ENCODE data around the gene TNFRSF8. TPM values are rescaled to one million over a fixed set of nuclear protein-coding genes. Genes with fewer than 3 reads are reported as not detected.

The TNFRSF8 gene
- total RNA-seq, 2 experiments from 2014 or later: 6.0 to 6.5 TPM

GRCh38 chr1:12085643-12086260 lies 22.6 kb downstream of the TNFRSF8 start:
- H3K36me3 Mint-ChIP-seq (ENCODE audit: low read depth): peaks cover 45% of the 10 kb centered on the region
- H3K4me3 Mint-ChIP-seq: no peak overlapping the region
- peaks cover 34% of the 10 kb centered on the region for H3K9me3 Mint-ChIP-seq
- no peaks in the 10 kb centered on the region for H3K27me3 Mint-ChIP-seq
- ChIA-PET CTCF (interaction anchor here (1.3 kb wide), 1 partner anchor 17 kb away, joined by 5 read pairs; no protein-coding TSS in a partner anchor), POLR2A (no interaction called here)
- no peak overlapping the region for H3K27ac Mint-ChIP-seq
- peaks cover 68% of the 10 kb centered on the region for H3K4me1 Mint-ChIP-seq
- no peak for DNase-seq

- POLR2A ChIA-PET: interaction anchor here (0.8 to 1.0 kb wide), 3 partner anchors 8 to 180 kb away, joined by 4 read pairs; partner anchors contain the start of gene MIIP
- CTCF ChIA-PET: interaction anchor here (0.5 to 2.8 kb wide), 11 partner anchors 8 to 849 kb away, joined by 3 to 15 read pairs (median 5); partner anchors contain the start of gene TNFRSF8
- Mint-ChIP-seq H3K27me3 (no peaks in the 10 kb centered on the region), H3K9me3 (peaks cover 30% of the 10 kb centered on the region), H3K4me1 (peaks cover 54% of the 10 kb centered on the region), H3K4me3 (peak overlapping the region; percentile 56), H3K36me3 (ENCODE audit: low read depth) (peaks cover 37% of the 10 kb centered on the region), H3K27ac (peak overlapping the region; percentile 90)
- DNase-seq: peak; percentile 68
Observed at GRCh38 chr1:12087797-12088314, 24.8 kb downstream of the TNFRSF8 start.

GRCh38 chr1:12088607-12089006 lies 25.5 kb downstream of the TNFRSF8 start:
- DNase-seq: peak; percentile 70
- ChIA-PET CTCF (interaction anchor here (0.9 to 2.8 kb wide), 9 partner anchors 8 to 25 kb away, joined by 3 to 15 read pairs (median 5); partner anchors contain the start of gene TNFRSF8), POLR2A (interaction anchor here (0.6 to 1.0 kb wide), 4 partner anchors 9 to 180 kb away, joined by 3 to 4 read pairs (median 4); partner anchors contain the start of gene MIIP)
- no peaks in the 10 kb centered on the region for H3K27me3 Mint-ChIP-seq
- H3K36me3 Mint-ChIP-seq (ENCODE audit: low read depth): peaks cover 32% of the 10 kb centered on the region
- peaks cover 51% of the 10 kb centered on the region for H3K4me1 Mint-ChIP-seq
- peak overlapping the region; percentile 90 for H3K27ac Mint-ChIP-seq
- H3K9me3 Mint-ChIP-seq: peaks cover 26% of the 10 kb centered on the region
- H3K4me3 Mint-ChIP-seq: peak overlapping the region; percentile 56

GRCh38 chr1:12090326-12090725 lies 27.2 kb downstream of the TNFRSF8 start:
- Mint-ChIP-seq H3K36me3 (ENCODE audit: low read depth) (peaks cover 27% of the 10 kb centered on the region), H3K4me3 (no peak overlapping the region), H3K9me3 (peaks cover 21% of the 10 kb centered on the region), H3K4me1 (peaks cover 48% of the 10 kb centered on the region), H3K27me3 (no peaks in the 10 kb centered on the region), H3K27ac (no peak overlapping the region)
- ChIA-PET POLR2A (no interaction called here), CTCF (interaction anchor here (1.0 to 1.1 kb wide), 2 partner anchors 19 to 34 kb away, joined by 3 to 4 read pairs; no protein-coding TSS in a partner anchor)
- no peak for DNase-seq

- Mint-ChIP-seq H3K4me3 (no peak overlapping the region), H3K36me3 (ENCODE audit: low read depth) (peaks cover 23% of the 10 kb centered on the region), H3K27me3 (no peaks in the 10 kb centered on the region), H3K9me3 (peaks cover 21% of the 10 kb centered on the region), H3K4me1 (peaks cover 47% of the 10 kb centered on the region), H3K27ac (no peak overlapping the region)
- CTCF ChIA-PET: interaction anchor here (1.0 kb wide), 1 partner anchor 33 kb away, joined by 3 read pairs; no protein-coding TSS in a partner anchor
- POLR2A ChIA-PET: no interaction called here
- DNase-seq: no peak
Observed at GRCh38 chr1:12091191-12091590, 28.1 kb downstream of the TNFRSF8 start.

GRCh38 chr1:12094180-12094579 lies 31.1 kb downstream of the TNFRSF8 start:
- Mint-ChIP-seq H3K27me3 (no peaks in the 10 kb centered on the region), H3K4me3 (no peak overlapping the region), H3K9me3 (peaks cover 11% of the 10 kb centered on the region), H3K36me3 (ENCODE audit: low read depth) (peaks cover 12% of the 10 kb centered on the region), H3K27ac (no peak overlapping the region), H3K4me1 (peaks cover 21% of the 10 kb centered on the region)
- POLR2A ChIA-PET: no interaction called here
- CTCF ChIA-PET: interaction anchor here (0.7 to 1.7 kb wide), 4 partner anchors 15 to 105 kb away, joined by 3 to 6 read pairs (median 4); no protein-coding TSS in a partner anchor
- DNase-seq: no peak

- CTCF ChIA-PET: interaction anchor here (0.6 to 1.6 kb wide), 4 partner anchors 8 to 53 kb away, joined by 3 to 5 read pairs (median 3); no protein-coding TSS in a partner anchor
- Mint-ChIP-seq H3K27me3 (no peaks in the 10 kb centered on the region), H3K9me3 (peaks cover 9% of the 10 kb centered on the region), H3K27ac (no peak overlapping the region), H3K36me3 (ENCODE audit: low read depth) (peaks cover 9% of the 10 kb centered on the region), H3K4me1 (peaks cover 11% of the 10 kb centered on the region), H3K4me3 (no peak overlapping the region)
- no peak for DNase-seq
- POLR2A ChIA-PET: no interaction called here
Observed at GRCh38 chr1:12095452-12096263, 32.6 kb downstream of the TNFRSF8 start.

GRCh38 chr1:12096615-12097014 lies 33.5 kb downstream of the TNFRSF8 start:
- DNase-seq: no peak
- Mint-ChIP-seq H3K27ac (no peak overlapping the region), H3K4me3 (no peak overlapping the region), H3K9me3 (peaks cover under 1% of the 10 kb centered on the region), H3K4me1 (peaks cover 4% of the 10 kb centered on the region), H3K36me3 (ENCODE audit: low read depth) (peaks cover 3% of the 10 kb centered on the region), H3K27me3 (no peaks in the 10 kb centered on the region)
- POLR2A ChIA-PET: no interaction called here
- CTCF ChIA-PET: interaction anchor here (0.9 to 1.6 kb wide), 2 partner anchors 9 to 29 kb away, joined by 3 to 5 read pairs; no protein-coding TSS in a partner anchor

- no peak for DNase-seq
- Mint-ChIP-seq H3K4me1 (peaks cover 10% of the 10 kb centered on the region), H3K4me3 (no peak overlapping the region), H3K9me3 (peaks cover 4% of the 10 kb centered on the region), H3K36me3 (ENCODE audit: low read depth) (peaks cover 5% of the 10 kb centered on the region), H3K27me3 (no peaks in the 10 kb centered on the region), H3K27ac (no peak overlapping the region)
- ChIA-PET POLR2A (no interaction called here), CTCF (interaction anchor here (1.2 to 1.6 kb wide), 2 partner anchors 9 to 32 kb away, joined by 3 to 5 read pairs; no protein-coding TSS in a partner anchor)
Observed at GRCh38 chr1:12097321-12097720, 34.2 kb downstream of the TNFRSF8 start.

GRCh38 chr1:12098786-12099185 lies 35.7 kb downstream of the TNFRSF8 start:
- peaks cover 4% of the 10 kb centered on the region for H3K9me3 Mint-ChIP-seq
- H3K4me1 Mint-ChIP-seq: peaks cover 14% of the 10 kb centered on the region
- CTCF ChIA-PET: no interaction called here
- POLR2A ChIA-PET: no interaction called here
- no peaks in the 10 kb centered on the region for H3K27me3 Mint-ChIP-seq
- no peak for DNase-seq
- H3K27ac Mint-ChIP-seq: no peak overlapping the region
- no peak overlapping the region for H3K4me3 Mint-ChIP-seq
- peaks cover 7% of the 10 kb centered on the region for H3K36me3 Mint-ChIP-seq (ENCODE audit: low read depth)

GRCh38 chr1:12099610-12100009 lies 36.5 kb downstream of the TNFRSF8 start:
- H3K36me3 Mint-ChIP-seq (ENCODE audit: low read depth): peaks cover 7% of the 10 kb centered on the region
- peaks cover 14% of the 10 kb centered on the region for H3K4me1 Mint-ChIP-seq
- ChIA-PET POLR2A (no interaction called here), CTCF (interaction anchor here (1.9 kb wide), 1 partner anchor 10 kb away, joined by 6 read pairs; no protein-coding TSS in a partner anchor)
- no peak overlapping the region for H3K27ac Mint-ChIP-seq
- no peak overlapping the region for H3K4me3 Mint-ChIP-seq
- H3K9me3 Mint-ChIP-seq: peaks cover 4% of the 10 kb centered on the region
- H3K27me3 Mint-ChIP-seq: no peaks in the 10 kb centered on the region
- DNase-seq: no peak

- DNase-seq: no peak
- peaks cover 4% of the 10 kb centered on the region for H3K9me3 Mint-ChIP-seq
- peaks cover 7% of the 10 kb centered on the region for H3K36me3 Mint-ChIP-seq (ENCODE audit: low read depth)
- no peak overlapping the region for H3K27ac Mint-ChIP-seq
- peaks cover 14% of the 10 kb centered on the region for H3K4me1 Mint-ChIP-seq
- H3K4me3 Mint-ChIP-seq: no peak overlapping the region
- ChIA-PET CTCF (interaction anchor here (0.6 to 1.9 kb wide), 4 partner anchors 11 to 177 kb away, joined by 3 to 6 read pairs (median 4); no protein-coding TSS in a partner anchor), POLR2A (no interaction called here)
- no peaks in the 10 kb centered on the region for H3K27me3 Mint-ChIP-seq
Observed at GRCh38 chr1:12100071-12100470, 37.0 kb downstream of the TNFRSF8 start.
